ENCODE data around the gene UBE2D2. TPM values are rescaled to one million over a fixed set of nuclear protein-coding genes. Genes with fewer than 3 reads are reported as not detected.

UBE2D2 gene
- total RNA-seq, 1 donor from 2014 or later = 57.5 TPM

DNA sequence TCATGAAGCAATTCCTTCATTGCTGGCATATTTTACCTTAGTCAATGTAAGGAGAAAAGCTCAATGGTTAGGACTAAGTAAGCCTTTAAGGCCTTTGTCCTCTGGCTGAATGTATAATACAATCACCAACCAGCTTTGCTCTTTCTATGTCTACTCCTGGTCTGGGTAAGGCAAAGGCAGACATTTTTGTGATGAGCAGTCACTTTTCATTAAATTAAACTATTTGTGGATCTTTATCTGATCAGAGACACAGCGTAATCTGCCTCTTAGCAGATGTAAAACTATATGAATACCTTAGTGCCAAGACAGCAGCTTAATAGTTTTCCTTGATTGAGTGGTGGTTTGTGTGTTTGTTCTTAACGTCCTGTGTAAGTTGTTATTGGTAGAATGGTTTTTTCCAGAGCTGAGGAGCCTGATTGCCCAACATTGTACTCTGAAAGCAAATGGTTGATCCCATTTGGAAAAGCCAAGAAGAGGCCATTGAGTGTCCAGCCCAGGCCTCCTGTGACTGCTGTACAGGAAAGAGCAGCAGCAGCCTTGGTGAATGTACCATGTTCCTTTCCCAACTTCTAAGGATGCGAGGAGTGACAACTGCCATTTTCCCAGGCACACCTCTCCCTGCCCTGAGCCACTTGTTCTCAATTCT, 70.5 kb downstream of the UBE2D2 start:
- intact Hi-C loops (cut with DNase I) = loop anchor here (2.0 kb wide), 1 partner anchor 133 kb away; no protein-coding TSS in a partner anchor
- Histone ChIP-seq H3K4me3 (no peak overlapping the region), H3K4me1 (peaks cover 15% of the 10 kb centered on the region), H3K27me3 (no peaks in the 10 kb centered on the region), H3K36me3 (peaks cover 0 to 25% of the 10 kb centered on the region in 2 donors), H3K27ac (no peak overlapping the region), H3K9me3 (no peaks in the 10 kb centered on the region)
- TF ChIP-seq POLR2AphosphoS5 (IDR thresholded peaks at IDR 0.05; ENCODE audit: insufficient read depth in 1 of 2, low read depth in 1 of 2) (no peak), POLR2A (IDR thresholded peaks at IDR 0.05) (no peak)
- TF ChIP-seq, protein P1, sequence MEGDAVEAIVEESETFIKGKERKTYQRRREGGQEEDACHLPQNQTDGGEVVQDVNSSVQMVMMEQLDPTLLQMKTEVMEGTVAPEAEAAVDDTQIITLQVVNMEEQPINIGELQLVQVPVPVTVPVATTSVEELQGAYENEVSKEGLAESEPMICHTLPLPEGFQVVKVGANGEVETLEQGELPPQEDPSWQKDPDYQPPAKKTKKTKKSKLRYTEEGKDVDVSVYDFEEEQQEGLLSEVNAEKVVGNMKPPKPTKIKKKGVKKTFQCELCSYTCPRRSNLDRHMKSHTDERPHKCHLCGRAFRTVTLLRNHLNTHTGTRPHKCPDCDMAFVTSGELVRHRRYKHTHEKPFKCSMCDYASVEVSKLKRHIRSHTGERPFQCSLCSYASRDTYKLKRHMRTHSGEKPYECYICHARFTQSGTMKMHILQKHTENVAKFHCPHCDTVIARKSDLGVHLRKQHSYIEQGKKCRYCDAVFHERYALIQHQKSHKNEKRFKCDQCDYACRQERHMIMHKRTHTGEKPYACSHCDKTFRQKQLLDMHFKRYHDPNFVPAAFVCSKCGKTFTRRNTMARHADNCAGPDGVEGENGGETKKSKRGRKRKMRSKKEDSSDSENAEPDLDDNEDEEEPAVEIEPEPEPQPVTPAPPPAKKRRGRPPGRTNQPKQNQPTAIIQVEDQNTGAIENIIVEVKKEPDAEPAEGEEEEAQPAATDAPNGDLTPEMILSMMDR (IDR thresholded peaks at IDR 0.05) = no peak
- no peak for DNase-seq (ENCODE audit: extremely low spot score in 2 of 2)

DNA sequence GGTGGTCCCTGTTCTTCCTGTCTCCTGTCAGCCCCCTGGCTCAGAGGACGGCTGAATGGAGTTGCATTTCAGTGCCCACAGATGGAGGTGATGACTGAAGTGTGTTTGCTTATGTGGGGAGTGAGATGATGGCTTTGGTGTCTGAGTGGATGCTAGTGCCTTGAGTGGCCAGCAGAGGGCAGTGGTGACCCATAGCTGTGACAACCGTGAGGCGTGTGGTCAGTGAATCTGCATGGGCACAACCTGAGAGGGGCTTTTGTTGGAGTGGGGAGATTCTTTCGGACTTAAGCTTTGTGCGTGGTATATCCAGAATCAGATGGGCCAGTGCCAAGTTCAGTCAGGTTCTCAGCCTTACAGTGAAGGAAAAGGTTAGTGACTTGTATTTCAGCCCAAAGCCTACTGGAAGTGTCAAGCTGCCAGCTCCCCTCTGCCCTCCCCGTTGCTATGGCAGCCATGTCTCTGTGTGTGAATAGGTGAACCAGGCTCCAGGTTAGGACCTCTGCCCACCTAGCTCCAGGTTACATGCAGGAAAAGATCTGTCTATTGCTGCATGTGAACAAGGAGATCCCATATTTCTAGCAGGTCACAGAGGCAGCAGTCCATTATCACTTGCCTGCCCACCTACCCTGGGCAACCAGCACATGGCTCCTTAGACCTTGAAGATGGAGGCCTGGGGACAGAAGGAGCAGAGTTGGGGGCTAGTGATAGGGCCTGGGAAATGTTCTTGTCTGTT, 72.3 kb downstream of the UBE2D2 start:
- TF ChIP-seq, protein P1 (IDR thresholded peaks at IDR 0.05) = peak; percentile 93 to 98 (median 98)
- TF ChIP-seq POLR2AphosphoS5 (IDR thresholded peaks at IDR 0.05; ENCODE audit: insufficient read depth in 1 of 2, low read depth in 1 of 2) = no peak
- no peak overlapping the region for H3K27ac ChIP-seq
- peak in 1 of 2 donors; percentile 88 for DNase-seq (ENCODE audit: extremely low spot score in 2 of 2)
- H3K27me3 ChIP-seq = no peaks in the 10 kb centered on the region
- H3K9me3 ChIP-seq = no peaks in the 10 kb centered on the region
- no peak overlapping the region for H3K4me3 ChIP-seq
- H3K36me3 ChIP-seq = peaks cover 0 to 9% of the 10 kb centered on the region in 2 donors
- intact Hi-C loops (cut with DNase I) = loop anchor here (2.0 kb wide), 1 partner anchor 131 kb away; no protein-coding TSS in a partner anchor
- H3K4me1 ChIP-seq = peaks cover 31% of the 10 kb centered on the region

DNA sequence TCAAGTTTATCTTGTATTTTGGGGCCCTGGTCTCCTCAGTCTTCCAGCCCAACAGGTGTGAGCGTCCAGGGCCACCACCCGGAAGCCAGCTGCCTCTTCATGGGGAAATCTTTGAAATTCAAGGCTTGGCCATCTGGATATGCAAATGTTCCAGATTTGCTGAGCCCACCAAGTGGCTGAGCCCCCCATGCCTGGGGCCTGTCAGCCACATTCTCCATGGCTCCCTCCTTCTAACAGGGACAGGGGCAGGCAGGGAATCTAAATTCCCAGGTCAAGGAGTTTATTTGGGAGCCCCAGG, 72.8 kb downstream of the UBE2D2 start:
- Histone ChIP-seq H3K4me3 (no peak overlapping the region), H3K36me3 (peaks cover 0 to 9% of the 10 kb centered on the region in 2 donors), H3K27me3 (no peaks in the 10 kb centered on the region), H3K9me3 (no peaks in the 10 kb centered on the region), H3K4me1 (peaks cover 36% of the 10 kb centered on the region), H3K27ac (no peak overlapping the region)
- TF ChIP-seq POLR2AphosphoS5 (IDR thresholded peaks at IDR 0.05; ENCODE audit: insufficient read depth in 1 of 2, low read depth in 1 of 2) = no peak
- intact Hi-C loops (cut with DNase I) = no loop called here
- no peak for DNase-seq (ENCODE audit: extremely low spot score in 2 of 2)

DNA sequence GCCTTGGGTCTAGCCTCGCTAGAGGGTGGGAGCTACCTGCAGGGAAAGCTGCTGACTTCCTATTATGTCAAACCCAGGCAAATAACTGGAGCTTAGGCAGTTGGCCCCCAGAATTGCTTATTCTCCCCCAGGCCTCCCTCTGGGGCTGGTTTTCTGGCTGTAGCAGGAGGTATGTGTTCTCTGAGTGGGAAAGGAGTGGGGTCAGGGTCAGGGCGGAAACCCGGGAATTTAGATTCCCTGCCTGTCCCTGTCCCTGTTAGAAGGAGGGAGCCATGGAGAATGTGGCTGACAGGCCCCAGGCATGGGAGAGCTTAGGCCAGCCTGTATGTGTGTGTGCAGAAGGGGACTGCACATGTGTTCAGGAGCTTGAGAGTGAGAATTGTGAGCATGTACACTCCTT, 73.4 kb downstream of the UBE2D2 start:
- TF ChIP-seq POLR2AphosphoS5 (IDR thresholded peaks at IDR 0.05; ENCODE audit: insufficient read depth in 1 of 2, low read depth in 1 of 2) = no peak
- TF ChIP-seq, protein P1 (IDR thresholded peaks at IDR 0.05) = no peak
- TF ChIP-seq POLR2A (IDR thresholded peaks at IDR 0.05) = no peak
- intact Hi-C loops (cut with DNase I) = no loop called here
- H3K4me1 ChIP-seq = peaks cover 42% of the 10 kb centered on the region

DNA sequence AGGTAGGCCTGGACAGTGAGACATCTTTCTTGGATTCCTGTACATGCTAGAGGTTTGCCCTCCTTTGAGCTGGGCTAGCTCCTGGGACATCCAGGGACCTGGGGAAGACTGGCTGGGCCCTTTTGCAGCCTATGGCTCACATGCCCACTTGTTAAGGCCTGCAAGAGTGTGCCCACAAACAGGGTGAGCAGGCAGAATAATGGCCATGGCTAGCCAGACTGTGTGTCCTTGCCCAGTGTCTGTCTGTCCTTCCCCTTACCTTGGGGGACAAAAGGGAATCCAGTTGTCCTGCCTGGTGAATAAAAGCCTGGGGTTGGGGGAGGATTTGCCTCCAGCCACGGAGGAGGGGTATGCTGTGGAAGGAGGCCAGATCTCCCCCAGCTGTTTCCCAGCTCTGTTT, 74.1 kb downstream of the UBE2D2 start:
- peak overlapping the region; percentile 91 for H3K27ac ChIP-seq
- peaks cover 47% of the 10 kb centered on the region for H3K4me1 ChIP-seq
- no peaks in the 10 kb centered on the region for H3K9me3 ChIP-seq
- H3K4me3 ChIP-seq = no peak overlapping the region
- H3K27me3 ChIP-seq = no peaks in the 10 kb centered on the region
- peak in 1 of 2 donors; percentile 87 for DNase-seq (ENCODE audit: extremely low spot score in 2 of 2)
- TF ChIP-seq POLR2AphosphoS5 (IDR thresholded peaks at IDR 0.05; ENCODE audit: insufficient read depth in 1 of 2, low read depth in 1 of 2) = no peak
- TF ChIP-seq POLR2A (IDR thresholded peaks at IDR 0.05) = no peak
- TF ChIP-seq, protein P1 (IDR thresholded peaks at IDR 0.05) = no peak
- peaks cover 0 to 2% of the 10 kb centered on the region in 2 donors for H3K36me3 ChIP-seq
- intact Hi-C loops (cut with DNase I) = loop anchor here (5.0 kb wide), 1 partner anchor 52 kb away; no protein-coding TSS in a partner anchor

More for the DNA sequence above, 73.4 kb downstream of the UBE2D2 start:
- DNase-seq (ENCODE audit: extremely low spot score in 2 of 2) = no peak
- peaks cover 0 to 9% of the 10 kb centered on the region in 2 donors for H3K36me3 ChIP-seq
- no peaks in the 10 kb centered on the region for H3K9me3 ChIP-seq
- no peak overlapping the region for H3K27ac ChIP-seq
- H3K27me3 ChIP-seq = no peaks in the 10 kb centered on the region
- H3K4me3 ChIP-seq = no peak overlapping the region
